ENCODE data around the gene SORT1. TPM values are rescaled to one million over a fixed set of nuclear protein-coding genes. Genes with fewer than 3 reads are reported as not detected.

SORT1 gene
- total RNA-seq, 1 experiment from 2014 or later, result 47.9 TPM

DNA sequence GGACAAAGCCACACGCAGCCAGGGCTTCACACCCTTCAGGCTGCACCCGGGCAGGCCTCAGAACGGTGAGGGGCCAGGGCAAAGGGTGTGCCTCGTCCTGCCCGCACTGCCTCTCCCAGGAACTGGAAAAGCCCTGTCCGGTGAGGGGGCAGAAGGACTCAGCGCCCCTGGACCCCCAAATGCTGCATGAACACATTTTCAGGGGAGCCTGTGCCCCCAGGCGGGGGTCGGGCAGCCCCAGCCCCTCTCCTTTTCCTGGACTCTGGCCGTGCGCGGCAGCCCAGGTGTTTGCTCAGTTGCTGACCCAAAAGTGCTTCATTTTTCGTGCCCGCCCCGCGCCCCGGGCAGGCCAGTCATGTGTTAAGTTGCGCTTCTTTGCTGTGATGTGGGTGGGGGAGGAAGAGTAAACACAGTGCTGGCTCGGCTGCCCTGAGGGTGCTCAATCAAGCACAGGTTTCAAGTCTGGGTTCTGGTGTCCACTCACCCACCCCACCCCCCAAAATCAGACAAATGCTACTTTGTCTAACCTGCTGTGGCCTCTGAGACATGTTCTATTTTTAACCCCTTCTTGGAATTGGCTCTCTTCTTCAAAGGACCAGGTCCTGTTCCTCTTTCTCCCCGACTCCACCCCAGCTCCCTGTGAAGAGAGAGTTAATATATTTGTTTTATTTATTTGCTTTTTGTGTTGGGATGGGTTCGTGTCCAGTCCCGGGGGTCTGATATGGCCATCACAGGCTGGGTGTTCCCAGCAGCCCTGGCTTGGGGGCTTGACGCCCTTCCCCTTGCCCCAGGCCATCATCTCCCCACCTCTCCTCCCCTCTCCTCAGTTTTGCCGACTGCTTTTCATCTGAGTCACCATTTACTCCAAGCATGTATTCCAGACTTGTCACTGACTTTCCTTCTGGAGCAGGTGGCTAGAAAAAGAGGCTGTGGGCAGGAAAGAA lies 122.9 kb downstream of the SORT1 start:
- Histone ChIP-seq H2BK120ac (ENCODE audit: low read depth, low read length, poor library complexity, severe bottlenecking) (no peak overlapping the region), H3K23ac (ENCODE audit: insufficient read length, low read depth, low read length) (no peak overlapping the region), H2AK5ac (ENCODE audit: insufficient read length, low read length) (no peak overlapping the region), H3K9me3 (ENCODE audit: control insufficient read depth, low read depth, low read length) (no peaks in the 10 kb centered on the region), H3K27me3 (ENCODE audit: insufficient read depth, low read length) (no peaks in the 10 kb centered on the region), H4K8ac (replicated peaks; ENCODE audit: insufficient read length, low read depth, low read length) (no peak overlapping the region), H3K56ac (ENCODE audit: insufficient read length, low read depth, low read length) (no peak overlapping the region), H3K79me1 (ENCODE audit: insufficient read depth, low read depth, low read length, poor library complexity, severe bottlenecking) (no peaks in the 10 kb centered on the region), H3T11ph (ENCODE audit: low read length) (no peak overlapping the region), H2AFZ (ENCODE audit: low read length) (no peak overlapping the region), H3K4me2 (ENCODE audit: insufficient read depth, insufficient read length, low read length) (no peak overlapping the region), H3K9ac (ENCODE audit: extremely low read depth, insufficient read length, low read length) (no peak overlapping the region), H4K91ac (ENCODE audit: insufficient read length, low read depth, low read length) (no peak overlapping the region), H3K27ac (ENCODE audit: insufficient read length, low read depth, low read length) (no peak overlapping the region), H2BK15ac (ENCODE audit: low read depth, low read length) (no peak overlapping the region), H3K79me2 (ENCODE audit: insufficient read depth, low read length) (no peaks in the 10 kb centered on the region), H3K4ac (ENCODE audit: low read depth, low read length) (no peak overlapping the region), H2BK20ac (ENCODE audit: low read depth, low read length, poor library complexity, severe bottlenecking) (no peak overlapping the region), H4K20me1 (ENCODE audit: control insufficient read depth, insufficient read depth, insufficient read length) (no peaks in the 10 kb centered on the region), H3K18ac (ENCODE audit: insufficient read length, low read depth, low read length) (no peak overlapping the region), H3K23me2 (ENCODE audit: insufficient read length, low read depth, low read length, poor library complexity, severe bottlenecking) (no peaks in the 10 kb centered on the region), H3K14ac (ENCODE audit: insufficient read depth, low read length) (peak overlapping the region; percentile 55), H2BK5ac (ENCODE audit: insufficient read length, low read length) (no peak overlapping the region), H3K4me1 (ENCODE audit: insufficient read depth, low read length) (no peaks in the 10 kb centered on the region; the same call in 1 of the 2 replicates), H4K5ac (ENCODE audit: insufficient read length, low read depth, low read length) (no peak overlapping the region), H2BK12ac (ENCODE audit: insufficient read length, low read depth, low read length) (no peak overlapping the region)
- WGBS (ENCODE audit: extremely low coverage, insufficient read length, low lambda C conversion rate), result no CpG with 5 or more reads among the region's 24 CpGs
- peak overlapping the region; percentile 78 to 83 (median 79); a peak in 5 of 7 replicates for H3K27ac Mint-ChIP-seq
- no peaks in the 10 kb centered on the region for H3K27me3 Mint-ChIP-seq (ENCODE audit: low read depth)
- peak overlapping the region in 1 of 2 experiments; percentile 26; a peak in 1 of 5 replicates for H3K4me3 Mint-ChIP-seq
- H3K36me3 Mint-ChIP-seq (ENCODE audit: insufficient read depth in 1 of 3, low read depth in 3 of 3), result peaks cover 11 to 46% (median 33%) of the 10 kb centered on the region in 3 experiments
- no peak for DNase-seq
- H3K4me1 Mint-ChIP-seq, result peaks cover 26 to 29% of the 10 kb centered on the region in 2 experiments
- TF ChIP-seq, protein P1, sequence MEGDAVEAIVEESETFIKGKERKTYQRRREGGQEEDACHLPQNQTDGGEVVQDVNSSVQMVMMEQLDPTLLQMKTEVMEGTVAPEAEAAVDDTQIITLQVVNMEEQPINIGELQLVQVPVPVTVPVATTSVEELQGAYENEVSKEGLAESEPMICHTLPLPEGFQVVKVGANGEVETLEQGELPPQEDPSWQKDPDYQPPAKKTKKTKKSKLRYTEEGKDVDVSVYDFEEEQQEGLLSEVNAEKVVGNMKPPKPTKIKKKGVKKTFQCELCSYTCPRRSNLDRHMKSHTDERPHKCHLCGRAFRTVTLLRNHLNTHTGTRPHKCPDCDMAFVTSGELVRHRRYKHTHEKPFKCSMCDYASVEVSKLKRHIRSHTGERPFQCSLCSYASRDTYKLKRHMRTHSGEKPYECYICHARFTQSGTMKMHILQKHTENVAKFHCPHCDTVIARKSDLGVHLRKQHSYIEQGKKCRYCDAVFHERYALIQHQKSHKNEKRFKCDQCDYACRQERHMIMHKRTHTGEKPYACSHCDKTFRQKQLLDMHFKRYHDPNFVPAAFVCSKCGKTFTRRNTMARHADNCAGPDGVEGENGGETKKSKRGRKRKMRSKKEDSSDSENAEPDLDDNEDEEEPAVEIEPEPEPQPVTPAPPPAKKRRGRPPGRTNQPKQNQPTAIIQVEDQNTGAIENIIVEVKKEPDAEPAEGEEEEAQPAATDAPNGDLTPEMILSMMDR (conservative IDR thresholded peaks at IDR 0.05), result no peak
- H3K9me3 Mint-ChIP-seq, result no peaks in the 10 kb centered on the region
